ENCODE measurements around the gene CREB5.

CREB5 gene

GRCh38 chr7:28701731-28702130, 289.4 kb downstream of the CREB5 start:
- H3K27me3 ChIP-seq (ENCODE audit: insufficient read depth, low read length), result no peaks in the 10 kb centered on the region
- H3K4me3 ChIP-seq (ENCODE audit: low read length), result no peak overlapping the region
- H3K9me3 ChIP-seq (ENCODE audit: insufficient read depth, low read depth, low read length), result no peaks in the 10 kb centered on the region
- H3K36me3 ChIP-seq (ENCODE audit: insufficient read depth, low read length), result no peaks in the 10 kb centered on the region
- H3K9ac ChIP-seq (ENCODE audit: low read depth, low read length), result no peak overlapping the region
- H3K27ac ChIP-seq (ENCODE audit: low read depth, low read length), result no peak overlapping the region
- H3K4me1 ChIP-seq (ENCODE audit: insufficient read depth, low read length), result peaks cover 13% of the 10 kb centered on the region
- no CpG with 5 or more reads among the region's 1 CpG for WGBS

- WGBS, result 96% methylated on average over 4 of the region's 4 CpGs
Observed at GRCh38 chr7:28702171-28702570, 289.9 kb downstream of the CREB5 start.

GRCh38 chr7:28703037-28703765, 290.9 kb downstream of the CREB5 start:
- no peak overlapping the region for H3K9ac ChIP-seq (ENCODE audit: low read depth, low read length)
- 93% methylated on average over 1 of the region's 1 CpG for WGBS
- H3K36me3 ChIP-seq (ENCODE audit: insufficient read depth, low read length), result no peaks in the 10 kb centered on the region
- no peaks in the 10 kb centered on the region for H3K27me3 ChIP-seq (ENCODE audit: insufficient read depth, low read length)
- H3K4me3 ChIP-seq (ENCODE audit: low read length), result no peak overlapping the region
- no peak overlapping the region for H3K27ac ChIP-seq (ENCODE audit: low read depth, low read length)
- H3K4me1 ChIP-seq (ENCODE audit: insufficient read depth, low read length), result peaks cover 17% of the 10 kb centered on the region
- H3K9me3 ChIP-seq (ENCODE audit: insufficient read depth, low read depth, low read length), result no peaks in the 10 kb centered on the region

More at GRCh38 chr7:28702171-28702570, 289.9 kb downstream of the CREB5 start:
- no peak overlapping the region for H3K4me3 ChIP-seq (ENCODE audit: low read length)
- H3K4me1 ChIP-seq (ENCODE audit: insufficient read depth, low read length), result peaks cover 13% of the 10 kb centered on the region
- no peaks in the 10 kb centered on the region for H3K27me3 ChIP-seq (ENCODE audit: insufficient read depth, low read length)
- H3K9ac ChIP-seq (ENCODE audit: low read depth, low read length), result no peak overlapping the region
- no peak overlapping the region for H3K27ac ChIP-seq (ENCODE audit: low read depth, low read length)
- H3K9me3 ChIP-seq (ENCODE audit: insufficient read depth, low read depth, low read length), result no peaks in the 10 kb centered on the region
- no peaks in the 10 kb centered on the region for H3K36me3 ChIP-seq (ENCODE audit: insufficient read depth, low read length)

GRCh38 chr7:28704706-28705105, 292.4 kb downstream of the CREB5 start:
- Histone ChIP-seq H3K36me3 (ENCODE audit: insufficient read depth, low read length) (no peaks in the 10 kb centered on the region), H3K4me1 (ENCODE audit: insufficient read depth, low read length) (peaks cover 28% of the 10 kb centered on the region), H3K4me3 (ENCODE audit: low read length) (no peak overlapping the region), H3K9me3 (ENCODE audit: insufficient read depth, low read depth, low read length) (no peaks in the 10 kb centered on the region), H3K27ac (ENCODE audit: low read depth, low read length) (no peak overlapping the region), H3K9ac (ENCODE audit: low read depth, low read length) (no peak overlapping the region), H3K27me3 (ENCODE audit: insufficient read depth, low read length) (no peaks in the 10 kb centered on the region)
- WGBS, result 92% methylated on average over 3 of the region's 3 CpGs

GRCh38 chr7:28705350-28705749, 293.0 kb downstream of the CREB5 start:
- no peak overlapping the region for H3K4me3 ChIP-seq (ENCODE audit: low read length)
- H3K36me3 ChIP-seq (ENCODE audit: insufficient read depth, low read length), result no peaks in the 10 kb centered on the region
- no peak overlapping the region for H3K27ac ChIP-seq (ENCODE audit: low read depth, low read length)
- peaks cover 22% of the 10 kb centered on the region for H3K4me1 ChIP-seq (ENCODE audit: insufficient read depth, low read length)
- no peak overlapping the region for H3K9ac ChIP-seq (ENCODE audit: low read depth, low read length)
- no peaks in the 10 kb centered on the region for H3K27me3 ChIP-seq (ENCODE audit: insufficient read depth, low read length)
- H3K9me3 ChIP-seq (ENCODE audit: insufficient read depth, low read depth, low read length), result no peaks in the 10 kb centered on the region
- WGBS, result 100% methylated on average over 1 of the region's 2 CpGs

GRCh38 chr7:28706584-28706983, 294.3 kb downstream of the CREB5 start:
- Histone ChIP-seq H3K9me3 (ENCODE audit: insufficient read depth, low read depth, low read length) (no peaks in the 10 kb centered on the region), H3K27ac (ENCODE audit: low read depth, low read length) (no peak overlapping the region), H3K4me3 (ENCODE audit: low read length) (no peak overlapping the region), H3K9ac (ENCODE audit: low read depth, low read length) (no peak overlapping the region), H3K27me3 (ENCODE audit: insufficient read depth, low read length) (no peaks in the 10 kb centered on the region), H3K4me1 (ENCODE audit: insufficient read depth, low read length) (peaks cover 16% of the 10 kb centered on the region), H3K36me3 (ENCODE audit: insufficient read depth, low read length) (no peaks in the 10 kb centered on the region)
- WGBS, result 85% methylated on average over 1 of the region's 1 CpG

GRCh38 chr7:28707291-28707690, 295.0 kb downstream of the CREB5 start:
- WGBS, result 96% methylated on average over 6 of the region's 6 CpGs
- Histone ChIP-seq H3K36me3 (ENCODE audit: insufficient read depth, low read length) (no peaks in the 10 kb centered on the region), H3K9me3 (ENCODE audit: insufficient read depth, low read depth, low read length) (no peaks in the 10 kb centered on the region), H3K27me3 (ENCODE audit: insufficient read depth, low read length) (no peaks in the 10 kb centered on the region), H3K27ac (ENCODE audit: low read depth, low read length) (no peak overlapping the region), H3K9ac (ENCODE audit: low read depth, low read length) (no peak overlapping the region), H3K4me3 (ENCODE audit: low read length) (no peak overlapping the region), H3K4me1 (ENCODE audit: insufficient read depth, low read length) (peaks cover 16% of the 10 kb centered on the region)

GRCh38 chr7:28708033-28708951, 296.0 kb downstream of the CREB5 start:
- Histone ChIP-seq H3K27me3 (ENCODE audit: insufficient read depth, low read length) (no peaks in the 10 kb centered on the region), H3K4me3 (ENCODE audit: low read length) (no peak overlapping the region), H3K36me3 (ENCODE audit: insufficient read depth, low read length) (no peaks in the 10 kb centered on the region), H3K9me3 (ENCODE audit: insufficient read depth, low read depth, low read length) (no peaks in the 10 kb centered on the region), H3K4me1 (ENCODE audit: insufficient read depth, low read length) (peaks cover 16% of the 10 kb centered on the region), H3K9ac (ENCODE audit: low read depth, low read length) (no peak overlapping the region), H3K27ac (ENCODE audit: low read depth, low read length) (no peak overlapping the region)
- WGBS, result 89% methylated on average over 15 of the region's 15 CpGs

GRCh38 chr7:28709748-28710147, 297.4 kb downstream of the CREB5 start:
- H3K9ac ChIP-seq (ENCODE audit: low read depth, low read length), result no peak overlapping the region
- no peaks in the 10 kb centered on the region for H3K36me3 ChIP-seq (ENCODE audit: insufficient read depth, low read length)
- 96% methylated on average over 6 of the region's 6 CpGs for WGBS
- no peaks in the 10 kb centered on the region for H3K9me3 ChIP-seq (ENCODE audit: insufficient read depth, low read depth, low read length)
- no peaks in the 10 kb centered on the region for H3K27me3 ChIP-seq (ENCODE audit: insufficient read depth, low read length)
- no peak overlapping the region for H3K4me3 ChIP-seq (ENCODE audit: low read length)
- H3K4me1 ChIP-seq (ENCODE audit: insufficient read depth, low read length), result peaks cover 16% of the 10 kb centered on the region
- no peak overlapping the region for H3K27ac ChIP-seq (ENCODE audit: low read depth, low read length)

- no peaks in the 10 kb centered on the region for H3K36me3 ChIP-seq (ENCODE audit: insufficient read depth, low read length)
- 91% methylated on average over 3 of the region's 3 CpGs for WGBS
- H3K9ac ChIP-seq (ENCODE audit: low read depth, low read length), result no peak overlapping the region
- H3K27ac ChIP-seq (ENCODE audit: low read depth, low read length), result no peak overlapping the region
- H3K27me3 ChIP-seq (ENCODE audit: insufficient read depth, low read length), result no peaks in the 10 kb centered on the region
- H3K9me3 ChIP-seq (ENCODE audit: insufficient read depth, low read depth, low read length), result no peaks in the 10 kb centered on the region
- H3K4me3 ChIP-seq (ENCODE audit: low read length), result no peak overlapping the region
- peaks cover 16% of the 10 kb centered on the region for H3K4me1 ChIP-seq (ENCODE audit: insufficient read depth, low read length)
Observed at GRCh38 chr7:28711114-28711513, 298.8 kb downstream of the CREB5 start.

GRCh38 chr7:28714459-28715120, 302.3 kb downstream of the CREB5 start:
- H3K4me1 ChIP-seq (ENCODE audit: insufficient read depth, low read length), result no peaks in the 10 kb centered on the region
- no peaks in the 10 kb centered on the region for H3K9me3 ChIP-seq (ENCODE audit: insufficient read depth, low read depth, low read length)
- WGBS, result 97% methylated on average over 6 of the region's 6 CpGs
- no peaks in the 10 kb centered on the region for H3K27me3 ChIP-seq (ENCODE audit: insufficient read depth, low read length)
- no peak overlapping the region for H3K27ac ChIP-seq (ENCODE audit: low read depth, low read length)
- no peak overlapping the region for H3K9ac ChIP-seq (ENCODE audit: low read depth, low read length)
- no peak overlapping the region for H3K4me3 ChIP-seq (ENCODE audit: low read length)
- H3K36me3 ChIP-seq (ENCODE audit: insufficient read depth, low read length), result peaks cover 6% of the 10 kb centered on the region; the same call in 1 of the 2 replicates
